GM23338 (cell line): Measurements from ENCODE around the gene TNNT1.

Experiments used
- EZH2 ChIP-seq: fragments of 200-600 bp; sonication (generic); IDR thresholded peaks from one replicate; pipeline ENCODE4 v1.8.0; 2017; ENCODE audit warnings: antibody characterized with exemption, mild to moderate bottlenecking, low read depth; ENCODE audit not compliant: unreplicated experiment
- EZH2phosphoT487 ChIP-seq: fragments of 200-600 bp; sonication (generic); IDR thresholded peaks from one replicate; pipeline ENCODE4 v1.8.1; 2018; ENCODE audit warnings: antibody characterized with exemption; ENCODE audit not compliant: unreplicated experiment
- JUNB ChIP-seq: IDR thresholded peaks from one replicate; pipeline ENCODE4 v1.6.1; 2016; ENCODE audit warnings: antibody characterized with exemption; ENCODE audit not compliant: unreplicated experiment
- POLR2AphosphoS5 ChIP-seq: IDR thresholded peaks from 2 replicates; pipeline ENCODE4 v1.6.1; 2016; ENCODE audit warnings: antibody characterized with exemption, low read depth
- TF ChIP-seq, protein P1 (sequence below), 2 experiments: fragments of 200-600 bp in 1 of 2; sonication (generic) in 1 of 2; conservative IDR thresholded peaks; 2 replicates each; pipeline versions ENCODE4 v1.5.1 to v1.6.1; 2016 to 2017; ENCODE audit warnings: antibody characterized with exemption in 2 of 2, low read depth in 2 of 2, mild to moderate bottlenecking in 2 of 2, moderate library complexity in 1 of 2
- TF ChIP-seq, protein P2 (sequence below): IDR thresholded peaks from one replicate; pipeline ENCODE4 v1.6.1; 2018; ENCODE audit warnings: antibody characterized with exemption; ENCODE audit not compliant: unreplicated experiment
- TF ChIP-seq, protein P3 (sequence below): fragments of 250-450 bp; sonication (Bioruptor Pico); IDR thresholded peaks from 2 replicates; pipeline ENCODE4 v1.5.0; 2020; ENCODE audit warnings: mild to moderate bottlenecking, moderate library complexity

DNA sequence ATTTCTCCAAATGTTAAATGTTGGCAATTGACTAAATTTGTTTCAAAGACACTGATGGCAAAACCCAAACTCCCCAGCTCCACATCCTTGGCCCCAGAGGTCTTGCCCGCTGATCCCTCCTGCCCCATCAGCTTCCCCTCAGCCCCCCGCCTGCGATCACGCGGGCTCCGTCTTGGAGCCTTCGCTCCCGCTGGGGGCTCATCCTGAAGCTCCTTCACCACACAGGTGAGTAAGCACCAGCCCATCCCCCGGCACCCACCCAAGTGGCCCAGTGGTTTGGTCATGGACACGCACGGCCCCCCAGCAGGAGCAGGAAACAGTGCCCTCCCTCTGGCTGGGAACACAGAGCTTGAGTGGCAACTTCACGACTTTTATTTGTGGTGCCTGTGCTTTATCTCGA, 58.4 kb downstream of the TNNT1 start:
- TF ChIP-seq, protein P1, sequence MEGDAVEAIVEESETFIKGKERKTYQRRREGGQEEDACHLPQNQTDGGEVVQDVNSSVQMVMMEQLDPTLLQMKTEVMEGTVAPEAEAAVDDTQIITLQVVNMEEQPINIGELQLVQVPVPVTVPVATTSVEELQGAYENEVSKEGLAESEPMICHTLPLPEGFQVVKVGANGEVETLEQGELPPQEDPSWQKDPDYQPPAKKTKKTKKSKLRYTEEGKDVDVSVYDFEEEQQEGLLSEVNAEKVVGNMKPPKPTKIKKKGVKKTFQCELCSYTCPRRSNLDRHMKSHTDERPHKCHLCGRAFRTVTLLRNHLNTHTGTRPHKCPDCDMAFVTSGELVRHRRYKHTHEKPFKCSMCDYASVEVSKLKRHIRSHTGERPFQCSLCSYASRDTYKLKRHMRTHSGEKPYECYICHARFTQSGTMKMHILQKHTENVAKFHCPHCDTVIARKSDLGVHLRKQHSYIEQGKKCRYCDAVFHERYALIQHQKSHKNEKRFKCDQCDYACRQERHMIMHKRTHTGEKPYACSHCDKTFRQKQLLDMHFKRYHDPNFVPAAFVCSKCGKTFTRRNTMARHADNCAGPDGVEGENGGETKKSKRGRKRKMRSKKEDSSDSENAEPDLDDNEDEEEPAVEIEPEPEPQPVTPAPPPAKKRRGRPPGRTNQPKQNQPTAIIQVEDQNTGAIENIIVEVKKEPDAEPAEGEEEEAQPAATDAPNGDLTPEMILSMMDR (conservative IDR thresholded peaks at IDR 0.05; ENCODE audit: low read depth in 2 of 2), result no peak
- TF ChIP-seq EZH2 (no peak), POLR2AphosphoS5 (no peak), EZH2phosphoT487 (no peak), JUNB (no peak)
- TF ChIP-seq, protein P2, sequence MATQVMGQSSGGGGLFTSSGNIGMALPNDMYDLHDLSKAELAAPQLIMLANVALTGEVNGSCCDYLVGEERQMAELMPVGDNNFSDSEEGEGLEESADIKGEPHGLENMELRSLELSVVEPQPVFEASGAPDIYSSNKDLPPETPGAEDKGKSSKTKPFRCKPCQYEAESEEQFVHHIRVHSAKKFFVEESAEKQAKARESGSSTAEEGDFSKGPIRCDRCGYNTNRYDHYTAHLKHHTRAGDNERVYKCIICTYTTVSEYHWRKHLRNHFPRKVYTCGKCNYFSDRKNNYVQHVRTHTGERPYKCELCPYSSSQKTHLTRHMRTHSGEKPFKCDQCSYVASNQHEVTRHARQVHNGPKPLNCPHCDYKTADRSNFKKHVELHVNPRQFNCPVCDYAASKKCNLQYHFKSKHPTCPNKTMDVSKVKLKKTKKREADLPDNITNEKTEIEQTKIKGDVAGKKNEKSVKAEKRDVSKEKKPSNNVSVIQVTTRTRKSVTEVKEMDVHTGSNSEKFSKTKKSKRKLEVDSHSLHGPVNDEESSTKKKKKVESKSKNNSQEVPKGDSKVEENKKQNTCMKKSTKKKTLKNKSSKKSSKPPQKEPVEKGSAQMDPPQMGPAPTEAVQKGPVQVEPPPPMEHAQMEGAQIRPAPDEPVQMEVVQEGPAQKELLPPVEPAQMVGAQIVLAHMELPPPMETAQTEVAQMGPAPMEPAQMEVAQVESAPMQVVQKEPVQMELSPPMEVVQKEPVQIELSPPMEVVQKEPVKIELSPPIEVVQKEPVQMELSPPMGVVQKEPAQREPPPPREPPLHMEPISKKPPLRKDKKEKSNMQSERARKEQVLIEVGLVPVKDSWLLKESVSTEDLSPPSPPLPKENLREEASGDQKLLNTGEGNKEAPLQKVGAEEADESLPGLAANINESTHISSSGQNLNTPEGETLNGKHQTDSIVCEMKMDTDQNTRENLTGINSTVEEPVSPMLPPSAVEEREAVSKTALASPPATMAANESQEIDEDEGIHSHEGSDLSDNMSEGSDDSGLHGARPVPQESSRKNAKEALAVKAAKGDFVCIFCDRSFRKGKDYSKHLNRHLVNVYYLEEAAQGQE, result no peak
- TF ChIP-seq, protein P3, sequence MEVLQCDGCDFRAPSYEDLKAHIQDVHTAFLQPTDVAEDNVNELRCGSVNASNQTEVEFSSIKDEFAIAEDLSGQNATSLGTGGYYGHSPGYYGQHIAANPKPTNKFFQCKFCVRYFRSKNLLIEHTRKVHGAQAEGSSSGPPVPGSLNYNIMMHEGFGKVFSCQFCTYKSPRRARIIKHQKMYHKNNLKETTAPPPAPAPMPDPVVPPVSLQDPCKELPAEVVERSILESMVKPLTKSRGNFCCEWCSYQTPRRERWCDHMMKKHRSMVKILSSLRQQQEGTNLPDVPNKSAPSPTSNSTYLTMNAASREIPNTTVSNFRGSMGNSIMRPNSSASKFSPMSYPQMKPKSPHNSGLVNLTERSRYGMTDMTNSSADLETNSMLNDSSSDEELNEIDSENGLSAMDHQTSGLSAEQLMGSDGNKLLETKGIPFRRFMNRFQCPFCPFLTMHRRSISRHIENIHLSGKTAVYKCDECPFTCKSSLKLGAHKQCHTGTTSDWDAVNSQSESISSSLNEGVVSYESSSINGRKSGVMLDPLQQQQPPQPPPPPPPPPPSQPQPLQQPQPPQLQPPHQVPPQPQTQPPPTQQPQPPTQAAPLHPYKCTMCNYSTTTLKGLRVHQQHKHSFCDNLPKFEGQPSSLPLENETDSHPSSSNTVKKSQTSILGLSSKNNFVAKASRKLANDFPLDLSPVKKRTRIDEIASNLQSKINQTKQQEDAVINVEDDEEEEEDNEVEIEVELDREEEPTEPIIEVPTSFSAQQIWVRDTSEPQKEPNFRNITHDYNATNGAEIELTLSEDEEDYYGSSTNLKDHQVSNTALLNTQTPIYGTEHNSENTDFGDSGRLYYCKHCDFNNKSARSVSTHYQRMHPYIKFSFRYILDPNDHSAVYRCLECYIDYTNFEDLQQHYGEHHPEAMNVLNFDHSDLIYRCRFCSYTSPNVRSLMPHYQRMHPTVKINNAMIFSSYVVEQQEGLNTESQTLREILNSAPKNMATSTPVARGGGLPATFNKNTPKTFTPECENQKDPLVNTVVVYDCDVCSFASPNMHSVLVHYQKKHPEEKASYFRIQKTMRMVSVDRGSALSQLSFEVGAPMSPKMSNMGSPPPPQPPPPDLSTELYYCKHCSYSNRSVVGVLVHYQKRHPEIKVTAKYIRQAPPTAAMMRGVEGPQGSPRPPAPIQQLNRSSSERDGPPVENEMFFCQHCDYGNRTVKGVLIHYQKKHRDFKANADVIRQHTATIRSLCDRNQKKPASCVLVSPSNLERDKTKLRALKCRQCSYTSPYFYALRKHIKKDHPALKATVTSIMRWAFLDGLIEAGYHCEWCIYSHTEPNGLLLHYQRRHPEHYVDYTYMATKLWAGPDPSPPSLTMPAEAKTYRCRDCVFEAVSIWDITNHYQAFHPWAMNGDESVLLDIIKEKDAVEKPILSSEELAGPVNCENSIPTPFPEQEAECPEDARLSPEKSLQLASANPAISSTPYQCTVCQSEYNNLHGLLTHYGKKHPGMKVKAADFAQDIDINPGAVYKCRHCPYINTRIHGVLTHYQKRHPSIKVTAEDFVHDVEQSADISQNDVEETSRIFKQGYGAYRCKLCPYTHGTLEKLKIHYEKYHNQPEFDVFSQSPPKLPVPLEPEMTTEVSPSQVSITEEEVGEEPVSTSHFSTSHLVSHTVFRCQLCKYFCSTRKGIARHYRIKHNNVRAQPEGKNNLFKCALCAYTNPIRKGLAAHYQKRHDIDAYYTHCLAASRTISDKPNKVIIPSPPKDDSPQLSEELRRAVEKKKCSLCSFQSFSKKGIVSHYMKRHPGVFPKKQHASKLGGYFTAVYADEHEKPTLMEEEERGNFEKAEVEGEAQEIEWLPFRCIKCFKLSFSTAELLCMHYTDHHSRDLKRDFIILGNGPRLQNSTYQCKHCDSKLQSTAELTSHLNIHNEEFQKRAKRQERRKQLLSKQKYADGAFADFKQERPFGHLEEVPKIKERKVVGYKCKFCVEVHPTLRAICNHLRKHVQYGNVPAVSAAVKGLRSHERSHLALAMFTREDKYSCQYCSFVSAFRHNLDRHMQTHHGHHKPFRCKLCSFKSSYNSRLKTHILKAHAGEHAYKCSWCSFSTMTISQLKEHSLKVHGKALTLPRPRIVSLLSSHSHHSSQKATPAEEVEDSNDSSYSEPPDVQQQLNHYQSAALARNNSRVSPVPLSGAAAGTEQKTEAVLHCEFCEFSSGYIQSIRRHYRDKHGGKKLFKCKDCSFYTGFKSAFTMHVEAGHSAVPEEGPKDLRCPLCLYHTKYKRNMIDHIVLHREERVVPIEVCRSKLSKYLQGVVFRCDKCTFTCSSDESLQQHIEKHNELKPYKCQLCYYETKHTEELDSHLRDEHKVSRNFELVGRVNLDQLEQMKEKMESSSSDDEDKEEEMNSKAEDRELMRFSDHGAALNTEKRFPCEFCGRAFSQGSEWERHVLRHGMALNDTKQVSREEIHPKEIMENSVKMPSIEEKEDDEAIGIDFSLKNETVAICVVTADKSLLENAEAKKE, result no peak
